HUDEP-2 (cell line): ENCODE results near the gene CCP110.
A peak's percentile ranks its signal among the peaks of the same experiment; 100 is the strongest.

Experiments
- DNase-seq, 76 experiments: peaks; one replicate each; lab custom pipeline; 2025; ENCODE audit not compliant: unreplicated experiment in 76 of 76; lab: John Stamatoyannopoulos, UW

Gene CCP110, protein sequence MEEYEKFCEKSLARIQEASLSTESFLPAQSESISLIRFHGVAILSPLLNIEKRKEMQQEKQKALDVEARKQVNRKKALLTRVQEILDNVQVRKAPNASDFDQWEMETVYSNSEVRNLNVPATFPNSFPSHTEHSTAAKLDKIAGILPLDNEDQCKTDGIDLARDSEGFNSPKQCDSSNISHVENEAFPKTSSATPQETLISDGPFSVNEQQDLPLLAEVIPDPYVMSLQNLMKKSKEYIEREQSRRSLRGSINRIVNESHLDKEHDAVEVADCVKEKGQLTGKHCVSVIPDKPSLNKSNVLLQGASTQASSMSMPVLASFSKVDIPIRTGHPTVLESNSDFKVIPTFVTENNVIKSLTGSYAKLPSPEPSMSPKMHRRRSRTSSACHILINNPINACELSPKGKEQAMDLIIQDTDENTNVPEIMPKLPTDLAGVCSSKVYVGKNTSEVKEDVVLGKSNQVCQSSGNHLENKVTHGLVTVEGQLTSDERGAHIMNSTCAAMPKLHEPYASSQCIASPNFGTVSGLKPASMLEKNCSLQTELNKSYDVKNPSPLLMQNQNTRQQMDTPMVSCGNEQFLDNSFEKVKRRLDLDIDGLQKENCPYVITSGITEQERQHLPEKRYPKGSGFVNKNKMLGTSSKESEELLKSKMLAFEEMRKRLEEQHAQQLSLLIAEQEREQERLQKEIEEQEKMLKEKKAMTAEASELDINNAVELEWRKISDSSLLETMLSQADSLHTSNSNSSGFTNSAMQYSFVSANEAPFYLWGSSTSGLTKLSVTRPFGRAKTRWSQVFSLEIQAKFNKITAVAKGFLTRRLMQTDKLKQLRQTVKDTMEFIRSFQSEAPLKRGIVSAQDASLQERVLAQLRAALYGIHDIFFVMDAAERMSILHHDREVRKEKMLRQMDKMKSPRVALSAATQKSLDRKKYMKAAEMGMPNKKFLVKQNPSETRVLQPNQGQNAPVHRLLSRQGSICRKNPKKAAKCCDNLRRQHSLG

DNA sequence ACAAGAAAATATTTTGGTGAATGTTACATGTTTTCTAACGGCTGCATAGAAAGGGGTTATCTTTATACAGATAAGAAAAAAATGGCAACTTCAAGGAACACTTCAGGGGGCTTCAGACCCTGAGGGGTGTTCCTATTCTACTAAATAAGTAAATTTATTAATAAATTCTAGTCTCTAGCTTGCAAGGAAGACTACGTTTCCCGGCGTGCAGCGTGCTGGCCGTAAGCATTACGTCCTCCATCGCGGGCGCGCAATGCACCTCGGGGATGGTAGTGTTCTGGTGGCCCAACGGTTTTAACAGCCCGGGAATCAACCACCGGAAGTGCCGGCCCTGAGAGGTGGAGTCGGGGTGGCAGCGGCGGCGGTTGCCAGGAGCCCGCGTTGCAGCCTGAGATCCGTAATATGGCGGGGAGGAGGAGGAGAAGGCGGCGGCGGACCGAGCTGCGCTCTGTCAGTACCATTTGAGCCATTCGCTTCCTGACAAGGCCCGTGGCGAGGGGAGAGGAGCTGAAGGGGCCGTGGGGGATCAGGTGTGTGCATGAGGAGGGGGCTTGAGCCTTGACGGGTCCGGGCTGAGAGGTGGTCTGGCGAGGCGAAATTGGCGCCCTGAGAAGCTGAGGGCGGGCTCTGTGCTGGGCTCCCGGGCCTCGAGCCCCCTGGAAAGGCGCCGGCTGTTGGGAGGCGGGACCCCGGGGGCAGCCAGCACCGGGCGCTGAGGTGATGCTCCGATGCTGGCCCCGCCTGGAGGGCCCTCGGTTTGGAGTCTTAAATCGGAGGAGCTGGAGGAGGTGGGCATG, at the start of gene CCP110:
Gene CCP110, plus strand, starts transcription at position 384 of the 797 bp plus-strand sequence. CDS start 3,940 bp downstream, outside the sequence.
- peak in 73 of 76 experiments; percentile 38 to 96 (median 91) for DNase-seq

DNA sequence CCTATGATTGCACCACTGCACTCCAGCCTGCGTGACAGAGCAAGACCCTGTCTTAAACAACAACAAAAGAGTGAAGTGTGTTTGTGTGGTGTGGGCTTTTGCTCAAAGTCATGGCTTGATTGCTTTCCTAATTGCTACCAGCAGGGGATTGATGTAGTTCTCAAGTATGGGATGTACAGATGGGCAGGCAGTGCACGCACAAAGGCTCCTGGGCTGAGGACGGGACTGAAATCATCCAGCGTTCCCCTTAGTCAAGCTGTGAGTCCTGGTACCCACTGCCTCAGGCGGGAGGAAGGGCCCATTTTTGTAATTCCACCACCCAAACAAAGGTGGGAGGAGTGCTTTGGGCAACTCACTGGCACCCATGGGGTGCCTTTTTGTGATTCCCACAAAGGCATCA, 49.1 kb upstream of the CCP110 start:
- no peak for DNase-seq

DNA sequence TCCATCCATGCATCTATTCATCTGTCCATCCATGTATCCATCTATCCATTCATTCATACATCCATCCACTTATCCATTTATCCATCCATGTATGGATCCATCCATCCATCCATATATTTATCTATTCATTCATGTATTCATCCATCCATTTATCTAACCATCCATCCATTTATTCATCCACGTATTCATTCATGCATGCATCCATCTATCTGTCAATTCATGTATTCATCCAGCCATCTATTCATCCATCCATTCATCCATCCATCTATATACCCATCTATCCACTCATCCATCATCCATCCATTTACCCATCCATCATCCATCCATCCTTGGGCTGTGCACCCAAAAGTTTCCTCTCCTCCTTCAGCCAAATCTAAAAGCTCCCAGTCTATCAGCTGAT, 45.2 kb upstream of the CCP110 start:
- no peak for DNase-seq

DNA sequence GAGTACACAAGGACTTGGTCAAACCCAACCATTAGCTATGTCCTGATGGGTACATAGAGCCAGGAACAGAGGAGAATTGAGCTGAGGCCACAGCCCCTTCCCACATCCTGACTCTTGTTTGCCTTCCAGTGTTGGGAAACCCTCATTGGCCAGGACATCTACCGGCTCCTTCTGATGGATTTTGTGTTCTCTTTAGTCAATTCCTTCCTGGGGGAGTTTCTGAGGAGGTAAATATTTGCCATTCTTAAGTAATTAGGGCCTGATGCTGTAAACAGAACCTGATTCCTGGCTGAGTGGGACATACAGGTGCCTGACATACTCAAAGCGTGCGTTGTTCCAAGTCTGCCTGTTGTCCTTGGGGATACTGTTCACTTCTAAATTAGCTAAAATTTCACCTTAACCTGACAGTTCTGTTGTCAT, 44.4 kb upstream of the CCP110 start:
- no peak for DNase-seq

DNA sequence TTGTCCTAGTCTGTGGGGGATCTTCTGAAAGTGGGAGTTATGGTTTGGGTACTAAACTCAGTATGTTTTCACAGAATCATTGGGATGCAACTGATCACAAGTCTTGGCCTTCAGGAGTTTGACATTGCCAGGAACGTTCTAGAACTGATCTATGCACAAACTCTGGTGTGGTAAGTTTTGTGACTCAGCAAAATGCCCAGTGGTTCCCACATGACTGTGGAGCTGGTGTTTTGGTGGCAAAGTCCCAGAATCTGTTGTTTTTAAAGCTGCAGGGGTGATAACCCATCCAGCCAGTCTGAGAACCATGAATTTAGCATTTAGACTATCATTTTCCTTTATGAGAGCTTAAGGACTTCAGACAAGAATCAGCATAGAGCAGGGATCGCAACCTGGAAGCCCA, 42.4 kb upstream of the CCP110 start:
- DNase-seq: peak in 46 of 76 experiments; percentile 2 to 72 (median 24)

DNA sequence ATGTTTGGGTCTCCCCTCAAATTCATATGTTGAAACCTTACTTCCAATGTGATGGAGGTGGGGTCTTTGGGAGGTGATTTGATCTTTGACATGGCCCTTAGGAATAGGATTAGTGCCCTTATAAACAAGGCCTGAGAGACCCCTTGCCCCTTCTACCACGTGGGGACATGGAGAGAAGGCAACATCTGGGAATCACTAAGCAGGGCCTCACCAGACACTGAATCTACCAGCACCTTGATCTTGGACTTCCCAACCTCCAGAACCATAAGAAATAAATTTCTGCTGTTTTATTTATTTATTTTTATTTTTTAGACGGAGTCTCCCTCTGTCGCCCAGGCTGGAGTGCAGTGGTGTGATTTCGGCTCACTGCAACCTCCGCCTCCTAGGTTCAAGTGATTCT, 42.0 kb upstream of the CCP110 start:
- DNase-seq: no peak

DNA sequence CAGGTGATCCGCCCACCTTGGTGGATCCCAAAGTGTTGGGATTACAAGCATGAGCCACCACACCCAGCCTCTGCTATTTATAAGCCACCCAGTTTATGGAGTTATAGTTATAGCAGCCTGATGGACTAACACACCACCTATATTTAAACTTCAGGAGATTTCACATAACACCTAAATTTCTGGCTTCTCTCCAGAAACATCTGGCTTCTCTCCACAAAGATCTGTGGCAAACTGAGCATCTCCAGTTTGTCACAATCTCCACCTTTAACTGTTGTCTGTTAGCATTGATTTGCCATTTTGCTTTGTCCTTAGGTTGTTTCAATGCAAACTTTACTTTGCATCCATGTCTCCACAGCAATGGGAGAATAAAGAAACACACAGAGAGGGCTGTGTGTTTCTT, 41.5 kb upstream of the CCP110 start:
- no peak for DNase-seq

DNA sequence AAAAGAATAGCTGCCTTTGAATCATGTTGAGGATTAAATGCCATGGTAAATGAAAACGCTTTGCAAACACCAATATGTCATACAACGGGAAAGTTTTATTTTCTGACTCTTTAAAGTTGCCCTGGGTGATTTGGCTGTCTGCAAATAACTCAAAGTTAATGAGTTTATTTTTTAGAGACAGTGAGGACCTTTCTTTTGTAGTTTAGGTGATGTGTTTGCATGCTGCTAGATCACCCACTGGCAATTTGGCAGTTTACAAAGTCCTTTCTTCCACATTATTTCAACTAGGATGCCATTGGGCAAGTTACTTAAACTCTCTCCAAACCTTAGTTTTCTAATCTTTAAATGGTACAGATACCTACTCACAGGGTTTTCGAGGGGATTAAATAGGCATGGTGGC, 39.6 kb upstream of the CCP110 start:
- no peak for DNase-seq

DNA sequence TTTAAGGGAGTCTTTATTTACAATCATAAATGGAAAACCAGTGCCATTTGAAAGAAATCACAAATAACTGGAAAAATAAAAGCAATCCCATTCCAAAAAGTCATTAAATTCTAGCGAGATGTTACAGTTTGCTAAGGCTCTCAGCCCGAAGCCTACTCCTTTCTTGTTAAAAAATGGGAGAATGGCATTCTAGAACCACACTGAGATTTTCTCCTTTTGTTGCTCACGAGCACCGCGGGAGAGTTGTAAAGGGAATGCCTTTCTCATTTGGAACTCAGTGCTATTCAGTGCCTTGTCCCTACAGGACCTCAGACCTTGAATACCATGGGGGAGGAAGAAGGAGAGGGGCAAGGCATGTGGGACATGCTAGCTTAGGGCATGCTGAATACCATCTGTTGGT, 38.1 kb upstream of the CCP110 start:
- no peak for DNase-seq

DNA sequence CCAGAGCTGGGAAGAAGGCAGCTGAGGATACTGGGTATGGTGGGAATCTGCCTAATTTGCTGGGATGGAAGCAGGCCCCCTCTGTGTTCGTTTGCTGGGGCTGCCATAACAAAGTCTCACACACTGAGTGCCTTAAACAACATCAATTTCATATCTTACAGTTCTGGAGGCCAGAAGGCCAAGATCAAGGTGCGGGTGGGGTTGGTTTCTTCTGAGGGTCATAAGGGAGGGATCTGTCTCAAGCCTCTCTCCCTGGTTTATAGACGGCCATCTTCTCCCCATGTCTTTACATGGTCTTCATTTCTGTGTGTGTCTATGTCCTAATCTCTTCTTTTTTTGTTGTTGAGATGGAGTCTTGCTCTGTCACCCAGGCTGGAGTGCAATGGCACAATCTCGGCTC, 37.7 kb upstream of the CCP110 start:
- no peak for DNase-seq

DNA sequence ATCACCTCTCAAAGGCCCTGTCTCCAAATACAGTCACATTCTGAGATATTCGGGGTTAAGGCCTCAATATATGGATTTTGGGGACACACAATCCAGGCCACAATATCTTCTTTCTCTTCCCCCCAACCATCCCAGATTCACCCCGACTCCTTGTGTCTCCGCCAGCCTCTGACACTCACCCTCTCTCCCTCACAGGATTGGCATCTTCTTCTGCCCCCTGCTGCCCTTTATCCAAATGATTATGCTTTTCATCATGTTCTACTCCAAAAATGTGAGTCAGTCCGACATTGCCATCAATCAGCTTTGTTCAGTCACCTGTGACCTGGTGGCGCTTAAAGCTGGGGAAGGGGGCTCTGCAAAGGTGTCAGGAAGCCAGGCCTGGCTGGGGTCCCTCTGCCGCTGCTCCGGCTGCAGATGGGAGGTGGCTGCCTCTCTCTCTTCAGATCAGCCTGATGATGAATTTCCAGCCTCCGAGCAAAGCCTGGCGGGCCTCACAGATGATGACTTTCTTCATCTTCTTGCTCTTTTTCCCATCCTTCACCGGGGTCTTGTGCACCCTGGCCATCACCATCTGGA, 36.9 kb upstream of the CCP110 start:
- peak in 10 of 76 experiments; percentile 2 to 25 (median 16) for DNase-seq

DNA sequence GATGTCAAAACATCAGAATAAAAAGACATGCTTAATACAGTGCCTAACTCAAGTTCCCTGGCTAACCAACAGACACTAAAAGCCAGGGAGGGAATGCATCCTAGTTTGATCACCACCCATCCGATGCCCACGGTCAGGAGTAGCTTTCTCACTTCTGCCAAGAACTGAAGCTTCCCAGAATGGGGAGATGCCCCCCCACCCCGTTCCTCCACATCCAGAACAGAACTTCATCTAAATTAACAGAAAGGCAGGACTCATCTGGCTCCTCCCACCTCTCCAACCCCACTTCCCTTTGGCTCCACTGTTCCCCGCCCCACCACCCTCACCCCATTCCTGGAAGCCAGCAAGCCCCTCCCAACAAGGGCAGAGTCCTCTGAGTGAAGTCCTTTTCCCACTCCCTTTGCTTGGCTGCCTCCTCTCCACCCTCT, 35.5 kb upstream of the CCP110 start:
- DNase-seq: peak in 64 of 76 experiments; percentile 21 to 86 (median 58)

DNA sequence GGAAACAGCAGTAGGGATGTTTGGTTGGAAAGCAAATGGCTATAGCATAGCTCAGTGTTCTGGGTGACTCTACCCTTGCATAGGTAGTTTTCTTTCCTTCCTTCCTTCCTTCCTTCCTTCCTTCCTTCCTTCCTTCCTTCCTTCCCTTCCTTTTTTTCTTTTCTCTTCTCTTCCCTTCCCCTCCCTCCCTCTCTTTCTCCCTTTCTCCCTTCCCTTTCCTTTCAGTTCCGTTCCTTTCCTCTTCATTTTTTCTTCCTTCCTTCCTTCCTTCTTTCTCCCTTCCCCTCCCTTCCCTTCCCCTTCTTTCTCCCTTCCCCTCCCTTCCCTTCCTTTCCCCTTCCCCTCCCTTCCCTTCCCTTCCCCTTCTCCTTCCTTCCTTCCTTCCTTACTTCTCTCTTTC, 33.1 kb upstream of the CCP110 start:
- no peak for DNase-seq

DNA sequence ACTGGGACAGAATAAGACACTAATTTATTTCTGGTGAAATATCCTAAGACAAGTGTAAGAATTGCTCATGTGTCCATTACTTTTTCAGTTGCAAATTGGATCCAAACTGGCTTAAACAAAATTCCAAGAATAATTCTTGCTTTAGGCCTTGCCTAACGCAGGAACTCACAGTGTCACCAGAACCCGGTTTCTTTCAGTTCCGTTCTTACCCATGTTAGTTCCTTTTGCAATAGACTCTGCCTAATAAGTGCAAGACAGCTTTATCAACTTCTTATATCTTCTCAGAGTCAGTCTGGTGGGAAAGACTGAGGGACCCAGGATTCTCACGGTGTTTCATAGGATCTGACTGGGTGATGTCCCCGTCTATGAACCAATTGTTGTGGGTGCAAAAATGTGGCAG, 26.6 kb upstream of the CCP110 start:
- no peak for DNase-seq

DNA sequence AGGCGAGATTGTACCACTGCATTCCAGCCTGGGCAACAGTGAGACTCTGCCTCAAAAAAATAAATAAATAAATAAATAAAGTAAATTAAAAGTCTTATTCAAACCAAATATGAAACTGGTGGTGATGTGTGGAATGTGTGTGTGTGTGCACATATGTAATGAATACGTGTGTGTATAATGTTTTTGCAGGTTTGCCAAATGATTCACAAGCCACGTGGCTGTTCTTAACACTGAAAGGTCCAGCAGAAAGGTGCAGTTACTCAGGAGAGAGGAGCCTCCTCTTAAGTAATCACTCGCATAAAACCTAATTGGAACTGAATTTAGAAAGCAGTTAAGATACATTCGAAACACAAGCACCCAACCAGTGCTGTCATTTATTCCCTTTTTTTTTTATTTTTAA, 24.7 kb upstream of the CCP110 start:
- no peak for DNase-seq

DNA sequence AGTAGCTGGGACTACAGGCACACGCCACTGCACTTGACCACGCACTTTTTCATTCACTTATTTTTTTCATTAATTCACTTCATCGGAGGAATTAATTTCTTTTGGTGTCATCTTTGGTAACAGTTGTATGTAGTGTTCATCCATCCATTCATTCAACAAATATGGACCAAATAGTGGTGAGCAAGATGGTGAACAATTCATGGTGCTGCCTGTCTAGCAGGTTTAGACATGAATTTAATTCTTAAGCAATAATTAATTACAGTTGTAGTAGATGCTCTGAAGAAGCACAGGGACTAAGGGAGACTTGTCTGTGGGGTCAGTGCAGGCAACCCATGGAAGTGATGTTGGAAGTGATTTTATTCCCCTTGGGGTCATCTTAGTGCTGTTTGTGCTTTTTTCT, 24.3 kb upstream of the CCP110 start:
- DNase-seq: no peak

DNA sequence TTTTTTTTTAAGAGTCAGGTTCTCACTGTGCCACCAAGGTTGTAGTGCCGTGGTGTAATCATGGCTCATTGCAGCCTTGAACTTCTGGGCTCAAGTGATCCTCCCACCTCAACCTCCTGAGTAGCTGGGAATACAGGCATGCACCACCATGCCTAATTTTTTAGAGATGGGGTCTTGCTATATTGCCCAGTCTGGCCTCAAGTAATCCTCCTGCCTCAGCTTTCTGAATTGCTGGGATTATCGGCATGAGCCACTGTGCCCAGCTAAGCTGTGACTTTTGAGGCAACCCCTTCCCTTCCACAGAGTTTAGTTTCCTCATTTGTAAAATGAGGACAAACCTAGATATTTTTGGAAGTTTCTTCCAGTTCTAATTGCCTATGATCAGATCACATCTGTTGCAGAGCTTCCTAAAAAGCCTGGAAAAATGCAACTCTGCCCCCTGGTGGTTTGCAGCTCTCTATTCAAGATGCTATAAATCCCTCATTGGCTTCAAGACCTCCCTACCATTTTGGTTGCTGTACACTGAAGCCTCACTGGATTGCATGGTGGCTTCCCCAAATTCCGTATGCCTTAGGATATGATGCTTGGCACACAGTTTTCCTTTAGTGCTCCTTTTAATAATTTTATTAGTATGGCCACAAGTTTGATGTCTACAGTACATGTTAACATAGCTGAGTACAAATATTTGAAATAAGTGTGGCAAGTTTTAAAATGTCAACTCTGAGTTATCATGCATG, 21.2 kb upstream of the CCP110 start:
- DNase-seq: peak in 65 of 76 experiments; percentile 13 to 79 (median 57)

DNA sequence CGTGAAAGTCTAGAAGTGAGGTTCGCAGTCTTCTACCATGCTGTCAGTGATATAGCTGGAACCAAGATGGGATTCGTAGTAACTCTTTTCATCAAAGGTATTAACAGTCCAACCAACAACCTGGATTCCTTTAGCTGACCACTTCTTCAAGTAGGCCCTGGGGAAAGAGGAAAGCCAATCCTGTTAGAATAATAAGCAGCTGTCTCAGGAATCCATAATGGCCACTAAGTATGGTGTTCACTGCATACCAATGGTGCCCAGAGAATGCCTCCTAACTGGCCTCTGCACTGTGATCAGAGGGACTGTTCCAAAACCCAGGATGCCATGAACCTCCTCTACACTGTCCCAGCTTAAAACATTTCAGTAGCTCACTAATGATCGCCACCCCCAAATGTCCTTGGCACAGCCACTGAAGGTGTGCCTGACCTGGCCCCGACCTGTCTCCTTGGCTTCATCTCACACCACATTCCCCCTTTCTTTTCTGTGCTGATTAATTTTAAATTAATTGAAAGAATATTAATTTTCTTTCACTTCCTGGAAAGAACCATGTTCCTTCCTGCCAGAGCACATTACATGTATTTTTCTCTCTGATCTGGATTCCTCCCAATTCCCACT, 20.2 kb upstream of the CCP110 start:
- DNase-seq: no peak
